ENCODE data around the gene BEST1.
A peak's percentile ranks its signal among the peaks of the same experiment; 100 is the strongest.
"Not testable (repeated sequence)": the region's sequence is repeated elsewhere in the genome, so short reads cannot be mapped to it uniquely, and the experiment has no call there.

Gene BEST1

DNA sequence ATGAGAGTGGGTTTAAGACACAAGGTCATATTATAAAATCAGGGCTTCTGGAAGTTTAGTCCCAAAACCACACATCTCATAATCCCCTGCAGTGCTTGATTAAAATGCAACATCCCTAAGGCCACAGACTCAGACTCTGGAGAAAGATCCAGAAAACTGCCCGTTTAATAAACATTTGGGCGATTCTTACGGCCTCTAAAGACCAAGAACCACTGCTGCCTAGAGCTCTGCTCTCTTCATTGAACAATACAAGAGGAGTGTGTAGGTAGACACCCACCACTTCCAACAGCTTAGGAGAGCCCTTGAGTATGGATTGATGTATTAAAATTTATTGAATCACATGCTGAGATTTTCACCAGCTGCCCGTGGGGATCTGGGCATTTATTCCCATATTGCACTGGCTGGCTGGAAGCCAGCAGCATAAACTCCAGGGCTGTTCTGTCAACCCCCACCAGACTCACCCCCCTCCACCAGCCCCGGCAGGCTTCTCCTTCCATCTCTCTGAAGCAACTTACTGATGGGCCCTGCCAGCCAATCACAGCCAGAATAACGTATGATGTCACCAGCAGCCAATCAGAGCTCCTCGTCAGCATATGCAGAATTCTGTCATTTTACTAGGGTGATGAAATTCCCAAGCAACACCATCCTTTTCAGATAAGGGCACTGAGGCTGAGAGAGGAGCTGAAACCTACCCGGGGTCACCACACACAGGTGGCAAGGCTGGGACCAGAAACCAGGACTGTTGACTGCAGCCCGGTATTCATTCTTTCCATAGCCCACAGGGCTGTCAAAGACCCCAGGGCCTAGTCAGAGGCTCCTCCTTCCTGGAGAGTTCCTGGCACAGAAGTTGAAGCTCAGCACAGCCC lies 749 bp upstream of the BEST1 start:
- DNase-seq, result peak; percentile 74

DNA sequence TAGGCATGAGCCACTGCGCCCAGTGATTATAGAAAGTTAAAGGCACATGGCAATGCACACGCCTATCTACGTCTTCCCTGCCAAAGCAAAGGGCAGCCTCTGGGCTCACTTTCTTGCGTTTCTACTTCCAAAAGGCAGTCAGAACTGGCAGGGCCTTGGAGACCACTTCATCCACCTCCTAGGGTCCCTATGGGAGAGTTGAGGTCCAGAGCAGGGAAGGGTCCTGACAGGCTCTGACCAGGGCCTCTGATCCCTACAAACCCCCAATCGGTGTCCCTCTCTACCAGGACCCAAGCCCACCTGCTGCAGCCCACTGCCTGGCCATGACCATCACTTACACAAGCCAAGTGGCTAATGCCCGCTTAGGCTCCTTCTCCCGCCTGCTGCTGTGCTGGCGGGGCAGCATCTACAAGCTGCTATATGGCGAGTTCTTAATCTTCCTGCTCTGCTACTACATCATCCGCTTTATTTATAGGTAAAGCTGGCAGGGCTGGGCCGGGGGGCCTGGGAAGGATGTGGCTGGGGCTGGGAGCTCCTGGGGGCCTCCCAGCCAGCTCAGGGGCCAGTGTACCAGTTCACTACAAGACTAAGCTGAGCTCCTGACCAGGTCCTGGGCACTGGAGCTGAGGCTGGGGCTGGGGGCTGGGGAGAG lies 1.5 kb downstream of the BEST1 start:
- DNase-seq, result no peak

DNA sequence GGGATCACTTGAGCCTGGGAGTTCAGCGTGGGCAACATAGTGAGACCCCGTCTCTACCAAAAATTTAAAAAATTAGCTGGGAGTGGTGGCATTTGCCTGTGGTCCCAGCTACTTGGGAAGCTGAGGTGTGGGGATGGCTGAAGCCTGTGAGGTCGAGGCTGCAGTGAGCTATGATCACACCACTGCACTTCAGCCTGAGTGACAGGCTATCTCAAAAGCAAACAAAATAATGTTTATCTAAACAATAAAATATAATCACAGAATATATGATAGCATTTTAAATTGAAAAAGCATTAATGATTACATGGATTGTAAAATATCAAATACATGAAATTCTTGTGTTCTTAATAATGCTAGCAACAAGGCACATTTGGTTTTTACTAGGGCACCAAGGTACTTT lies 2.7 kb downstream of the BEST1 start:
- no peak for DNase-seq

DNA sequence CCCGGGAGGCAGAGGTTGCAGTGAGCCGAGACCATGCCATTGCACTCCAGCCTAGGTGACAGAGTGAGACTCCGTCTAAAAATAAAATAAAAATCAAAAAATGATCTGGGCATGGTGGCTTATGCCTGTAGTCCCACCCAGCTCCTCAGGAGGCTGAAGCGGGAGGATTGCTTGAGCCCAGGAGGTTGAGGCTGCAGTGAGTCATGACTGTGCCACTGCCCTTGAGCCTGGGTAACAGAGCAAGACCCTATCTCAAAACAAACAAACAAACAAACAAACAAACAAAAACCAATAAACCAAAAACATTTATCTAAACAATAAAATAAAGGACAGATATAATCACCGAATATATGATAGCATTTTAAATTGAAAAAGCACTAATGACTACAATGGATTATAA lies 3.5 kb downstream of the BEST1 start:
- not testable (repeated sequence) for DNase-seq

DNA sequence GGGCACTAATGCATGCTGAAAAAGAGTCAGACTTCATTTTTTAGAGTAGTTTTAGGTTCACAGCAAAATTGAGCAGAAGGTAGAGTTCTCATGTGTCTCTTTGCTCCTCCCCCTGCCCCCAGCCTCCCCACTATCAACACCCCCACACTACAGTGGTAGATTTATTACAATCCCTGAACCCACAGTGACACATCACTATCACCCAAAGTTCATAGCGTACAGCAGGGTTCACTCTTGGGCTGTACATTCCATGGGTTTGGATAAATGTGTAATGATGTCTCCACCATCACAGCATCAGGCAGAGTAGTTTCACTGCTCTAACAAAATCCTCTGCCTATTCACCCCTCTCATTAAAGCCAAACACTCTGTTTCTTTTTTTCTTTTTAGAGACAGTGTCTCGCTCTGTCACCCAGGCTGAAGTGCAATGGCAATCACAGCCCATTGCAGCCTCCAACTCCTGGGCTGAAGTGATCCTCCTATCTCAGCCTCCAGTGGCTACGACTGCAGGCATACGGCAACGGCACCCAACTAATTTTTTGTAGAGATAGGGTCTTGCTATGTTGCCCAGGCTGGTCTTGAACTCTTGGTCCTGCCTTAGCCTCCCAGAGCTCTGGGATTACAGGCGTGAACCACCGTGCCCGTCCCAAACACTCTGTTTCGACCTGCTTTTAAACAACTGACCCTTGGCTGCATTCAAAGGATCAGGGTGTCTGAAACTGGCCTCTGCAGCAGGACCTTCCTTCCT lies 4.1 kb downstream of the BEST1 start:
- DNase-seq, result no peak

DNA sequence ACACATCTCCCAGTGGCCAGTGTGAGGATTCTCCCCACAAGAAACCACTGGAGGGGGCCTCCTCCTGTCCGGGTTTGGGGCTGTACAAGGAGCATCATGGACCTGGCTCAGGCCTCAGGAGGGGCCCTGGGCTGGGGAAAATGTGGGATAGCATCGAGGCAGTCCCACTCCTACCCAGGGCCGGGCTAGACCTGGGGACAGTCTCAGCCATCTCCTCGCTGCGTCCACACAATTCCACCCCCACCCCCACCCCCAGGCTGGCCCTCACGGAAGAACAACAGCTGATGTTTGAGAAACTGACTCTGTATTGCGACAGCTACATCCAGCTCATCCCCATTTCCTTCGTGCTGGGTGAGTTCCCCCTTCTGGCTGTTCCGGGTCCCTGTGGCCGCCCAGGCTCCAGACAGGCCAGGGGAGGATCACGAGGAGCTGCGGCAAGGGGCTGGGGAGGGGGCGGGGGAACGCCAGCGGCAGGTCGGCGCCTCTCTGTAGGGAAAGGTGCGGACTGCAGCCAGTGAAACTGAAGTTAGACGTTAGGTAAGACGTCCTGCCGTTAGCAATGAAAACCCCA lies 4.8 kb downstream of the BEST1 start:
- DNase-seq, result peak; percentile 49

DNA sequence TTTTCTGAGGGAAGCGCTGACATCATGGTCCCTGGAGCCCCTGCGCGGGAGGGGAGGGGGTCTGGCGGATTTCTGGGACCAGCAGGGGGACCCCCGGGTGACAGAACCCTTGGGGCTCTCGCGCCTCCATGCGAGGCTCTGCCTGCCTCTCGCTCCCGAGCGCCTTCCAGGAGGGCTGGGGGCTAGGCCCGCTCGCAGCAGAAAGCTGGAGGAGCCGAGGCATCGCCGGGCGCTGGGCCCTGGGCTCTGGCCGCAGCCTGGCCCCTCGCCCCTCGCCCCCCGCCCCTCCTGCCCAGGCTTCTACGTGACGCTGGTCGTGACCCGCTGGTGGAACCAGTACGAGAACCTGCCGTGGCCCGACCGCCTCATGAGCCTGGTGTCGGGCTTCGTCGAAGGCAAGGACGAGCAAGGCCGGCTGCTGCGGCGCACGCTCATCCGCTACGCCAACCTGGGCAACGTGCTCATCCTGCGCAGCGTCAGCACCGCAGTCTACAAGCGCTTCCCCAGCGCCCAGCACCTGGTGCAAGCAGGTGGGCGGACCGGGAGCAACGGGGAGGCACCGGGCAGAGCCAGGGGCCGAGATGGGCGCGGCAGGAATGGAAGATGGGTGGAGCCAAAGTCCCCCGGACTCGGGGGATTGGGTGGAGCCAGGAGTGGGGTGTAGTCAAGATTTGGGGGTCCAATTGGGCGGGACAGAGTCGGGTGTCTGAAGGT lies 5.4 kb downstream of the BEST1 start:
- peak; percentile 80 for DNase-seq

DNA sequence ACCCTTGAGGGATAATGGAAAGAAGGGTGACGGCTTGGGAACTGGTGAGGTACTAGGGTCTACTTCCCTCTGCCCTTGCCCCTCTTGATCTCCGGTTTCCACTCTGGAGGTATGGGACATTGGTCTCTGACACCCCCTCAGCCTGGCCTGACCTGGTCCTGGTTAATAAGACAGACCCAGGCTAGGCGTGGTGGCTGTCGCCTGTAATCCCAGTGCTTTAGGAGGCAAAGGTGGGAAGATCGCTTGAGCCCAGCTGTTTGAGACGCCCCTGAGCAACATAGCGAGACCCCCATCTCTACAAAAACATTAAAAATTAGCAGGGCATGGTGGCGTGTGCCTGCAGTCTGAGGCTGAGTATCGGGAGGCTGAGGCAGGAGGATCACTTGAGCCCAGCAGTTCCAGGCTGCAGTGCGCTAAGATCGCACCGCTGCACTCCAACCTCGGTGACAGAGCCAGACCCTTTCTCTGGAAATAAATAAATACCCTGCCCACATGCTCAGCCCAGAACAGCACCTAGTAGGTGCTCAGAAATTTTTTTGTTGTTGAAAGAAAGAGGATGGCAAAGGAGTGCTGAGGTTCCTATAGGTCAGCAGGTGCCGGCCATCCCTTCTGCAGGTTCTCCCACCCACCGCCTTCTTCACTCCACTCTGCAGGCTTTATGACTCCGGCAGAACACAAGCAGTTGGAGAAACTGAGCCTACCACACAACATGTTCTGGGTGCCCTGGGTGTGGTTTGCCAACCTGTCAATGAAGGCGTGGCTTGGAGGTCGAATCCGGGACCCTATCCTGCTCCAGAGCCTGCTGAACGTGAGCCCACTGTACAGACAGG lies 6.3 kb downstream of the BEST1 start:
- DNase-seq, result no peak

DNA sequence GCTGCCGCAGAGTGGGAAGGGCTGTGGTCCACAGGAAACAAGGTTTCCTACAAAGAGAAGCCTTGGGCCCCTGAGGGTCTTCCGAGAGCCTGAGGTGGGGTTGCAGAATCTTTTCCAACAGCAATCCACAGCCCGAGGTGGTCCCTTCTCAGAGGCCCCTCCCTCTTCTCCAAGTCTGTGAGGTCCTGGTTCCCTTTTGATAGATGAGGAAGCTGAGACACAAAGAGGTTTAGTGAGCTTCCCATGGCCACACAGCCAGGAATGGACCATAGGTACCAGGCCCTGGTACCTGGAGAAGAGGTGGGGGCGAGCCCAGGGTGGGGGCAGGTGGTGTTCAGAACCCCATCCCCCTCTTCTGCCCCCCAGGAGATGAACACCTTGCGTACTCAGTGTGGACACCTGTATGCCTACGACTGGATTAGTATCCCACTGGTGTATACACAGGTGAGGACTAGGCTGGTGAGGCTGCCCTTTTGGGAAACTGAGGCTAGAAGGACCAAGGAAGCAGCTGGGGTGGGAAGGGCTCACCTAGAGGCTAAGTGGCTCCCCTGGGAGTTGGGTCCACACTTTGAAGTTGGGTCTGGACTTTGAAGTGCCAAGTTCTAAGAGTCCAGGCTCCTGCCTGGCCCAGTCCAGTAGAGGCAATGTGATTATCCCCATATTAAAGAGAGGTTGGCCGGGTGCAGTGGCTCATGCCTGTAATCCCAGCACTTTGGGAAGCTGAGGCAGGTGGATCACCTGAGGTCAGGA lies 7.0 kb downstream of the BEST1 start:
- no peak for DNase-seq

DNA sequence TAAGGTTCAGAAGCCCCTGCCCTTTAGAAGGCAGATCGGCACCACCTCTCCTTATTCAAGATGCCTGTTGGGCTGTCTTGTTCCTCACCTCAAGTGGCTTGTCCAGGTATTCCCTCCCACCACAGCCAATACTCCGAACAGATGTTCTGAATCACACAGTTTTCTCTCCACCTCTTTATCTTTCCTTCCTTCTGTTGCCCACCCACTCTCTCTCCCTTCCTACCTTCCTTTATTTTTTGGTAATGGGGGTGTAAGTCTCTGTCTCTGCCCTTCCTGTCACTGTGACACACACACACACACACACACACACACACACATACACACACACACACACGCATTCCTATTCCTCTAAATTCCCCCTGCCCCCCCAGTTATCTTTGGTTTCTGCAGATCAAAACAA lies 8.4 kb downstream of the BEST1 start:
- DNase-seq, result no peak

DNA sequence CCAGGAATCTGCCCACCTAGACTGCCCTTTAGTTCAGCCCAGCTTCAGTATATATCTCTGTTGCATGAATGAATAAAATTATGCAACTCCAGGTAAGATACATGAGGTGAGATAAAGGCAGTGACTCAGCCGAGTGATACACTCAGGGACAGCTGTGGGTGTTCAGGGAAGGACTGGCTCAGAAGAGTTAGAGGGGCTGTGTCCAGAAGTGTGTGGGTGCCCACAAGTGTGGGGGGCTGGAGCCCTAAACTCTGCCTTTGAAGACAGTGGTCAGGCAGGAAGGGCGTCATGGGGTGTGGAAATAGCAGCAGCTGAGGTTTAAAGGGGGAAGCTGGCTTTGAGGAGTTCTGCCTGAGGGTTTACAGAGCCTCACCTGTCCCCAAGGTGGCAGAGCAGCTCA lies 9.0 kb downstream of the BEST1 start:
- DNase-seq, result no peak

DNA sequence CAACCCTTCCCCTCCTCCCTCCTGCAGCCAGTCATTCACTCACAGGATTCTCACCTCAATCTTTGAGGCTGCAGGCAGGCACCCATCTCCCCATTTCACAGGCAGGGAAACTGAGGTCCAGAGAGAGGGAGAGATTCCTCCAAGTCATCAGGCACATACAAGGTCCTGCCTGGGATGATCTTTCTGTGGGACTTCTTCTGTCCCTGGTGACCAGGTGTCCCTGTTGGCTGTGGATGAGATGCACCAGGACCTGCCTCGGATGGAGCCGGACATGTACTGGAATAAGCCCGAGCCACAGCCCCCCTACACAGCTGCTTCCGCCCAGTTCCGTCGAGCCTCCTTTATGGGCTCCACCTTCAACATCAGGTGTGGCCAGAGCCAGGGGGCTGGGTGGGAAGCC lies 9.5 kb downstream of the BEST1 start:
- DNase-seq, result no peak

DNA sequence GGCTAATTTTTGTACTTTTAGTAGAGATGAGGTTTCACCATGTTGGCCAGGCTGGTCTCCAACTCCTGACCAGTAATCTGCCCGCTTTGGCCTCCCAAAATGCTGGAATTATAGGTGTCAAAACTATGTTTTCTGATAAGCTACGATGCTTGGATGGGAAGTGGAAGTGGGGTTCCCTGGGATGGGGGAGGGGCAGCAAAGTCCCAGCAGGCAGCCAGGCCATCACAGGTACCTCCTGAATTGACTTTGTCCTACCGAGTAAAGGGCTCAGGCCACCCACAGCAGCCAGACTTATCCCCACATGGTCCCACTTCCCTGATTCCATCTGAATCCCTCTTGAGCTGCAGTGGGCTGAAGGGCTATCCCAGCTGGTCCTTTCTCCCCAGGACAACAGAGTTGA lies 10.4 kb downstream of the BEST1 start:
- no peak for DNase-seq

DNA sequence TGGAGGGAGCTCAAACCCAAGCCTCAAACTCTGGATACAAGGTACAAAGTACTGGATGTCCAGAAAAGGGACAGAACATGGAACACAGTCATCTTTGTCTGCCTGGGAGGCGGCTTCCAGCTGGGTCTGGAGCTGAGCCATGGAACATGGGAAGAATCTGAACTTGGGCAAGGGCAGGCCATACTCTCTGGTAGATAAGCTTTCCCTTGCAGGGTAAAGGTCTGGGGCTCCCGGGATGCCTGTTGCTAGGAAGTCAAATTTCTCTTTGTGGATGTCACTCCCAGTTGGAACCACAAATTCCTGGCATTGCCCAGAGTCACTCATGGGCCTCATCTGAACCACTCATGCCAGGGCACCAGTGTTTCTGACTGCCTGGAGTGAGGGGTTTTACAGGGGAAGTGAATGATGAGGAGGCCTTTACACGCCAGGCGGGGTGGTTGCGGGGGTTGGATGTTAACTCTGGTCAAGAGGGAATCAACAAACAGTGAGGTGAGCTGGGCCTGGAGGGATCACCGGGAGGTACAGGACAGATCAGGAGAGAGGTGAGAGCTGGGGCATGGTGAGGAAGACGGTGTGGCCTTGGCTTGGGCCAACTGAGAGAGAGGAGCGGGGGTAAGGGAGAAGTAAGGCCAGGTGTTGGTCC lies 11.5 kb downstream of the BEST1 start:
- no peak for DNase-seq

DNA sequence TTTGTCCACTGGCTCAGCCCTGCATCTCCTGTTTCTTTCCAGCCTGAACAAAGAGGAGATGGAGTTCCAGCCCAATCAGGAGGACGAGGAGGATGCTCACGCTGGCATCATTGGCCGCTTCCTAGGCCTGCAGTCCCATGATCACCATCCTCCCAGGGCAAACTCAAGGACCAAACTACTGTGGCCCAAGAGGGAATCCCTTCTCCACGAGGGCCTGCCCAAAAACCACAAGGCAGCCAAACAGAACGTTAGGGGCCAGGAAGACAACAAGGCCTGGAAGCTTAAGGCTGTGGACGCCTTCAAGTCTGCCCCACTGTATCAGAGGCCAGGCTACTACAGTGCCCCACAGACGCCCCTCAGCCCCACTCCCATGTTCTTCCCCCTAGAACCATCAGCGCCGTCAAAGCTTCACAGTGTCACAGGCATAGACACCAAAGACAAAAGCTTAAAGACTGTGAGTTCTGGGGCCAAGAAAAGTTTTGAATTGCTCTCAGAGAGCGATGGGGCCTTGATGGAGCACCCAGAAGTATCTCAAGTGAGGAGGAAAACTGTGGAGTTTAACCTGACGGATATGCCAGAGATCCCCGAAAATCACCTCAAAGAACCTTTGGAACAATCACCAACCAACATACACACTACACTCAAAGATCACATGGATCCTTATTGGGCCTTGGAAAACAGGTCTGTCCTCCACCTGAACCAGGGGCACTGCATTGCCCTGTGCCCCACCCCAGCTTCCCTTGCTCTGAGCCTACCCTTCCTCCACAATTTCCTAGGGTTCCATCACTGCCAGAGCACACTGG lies 12.3 kb downstream of the BEST1 start:
- DNase-seq, result no peak

DNA sequence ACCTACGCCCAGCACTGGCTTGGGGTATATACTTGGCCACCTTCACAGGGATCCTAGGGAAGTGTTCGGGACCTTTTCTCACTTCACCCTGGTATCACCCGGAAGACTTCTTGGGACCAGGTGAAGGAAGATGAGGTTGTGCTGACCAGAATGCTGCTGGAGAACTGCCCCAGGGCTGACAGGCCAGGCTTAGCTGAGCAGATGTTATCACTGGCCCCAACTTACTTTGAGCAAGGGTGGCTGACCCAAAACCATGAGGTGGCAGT lies 12.8 kb downstream of the BEST1 start:
- no peak for DNase-seq

DNA sequence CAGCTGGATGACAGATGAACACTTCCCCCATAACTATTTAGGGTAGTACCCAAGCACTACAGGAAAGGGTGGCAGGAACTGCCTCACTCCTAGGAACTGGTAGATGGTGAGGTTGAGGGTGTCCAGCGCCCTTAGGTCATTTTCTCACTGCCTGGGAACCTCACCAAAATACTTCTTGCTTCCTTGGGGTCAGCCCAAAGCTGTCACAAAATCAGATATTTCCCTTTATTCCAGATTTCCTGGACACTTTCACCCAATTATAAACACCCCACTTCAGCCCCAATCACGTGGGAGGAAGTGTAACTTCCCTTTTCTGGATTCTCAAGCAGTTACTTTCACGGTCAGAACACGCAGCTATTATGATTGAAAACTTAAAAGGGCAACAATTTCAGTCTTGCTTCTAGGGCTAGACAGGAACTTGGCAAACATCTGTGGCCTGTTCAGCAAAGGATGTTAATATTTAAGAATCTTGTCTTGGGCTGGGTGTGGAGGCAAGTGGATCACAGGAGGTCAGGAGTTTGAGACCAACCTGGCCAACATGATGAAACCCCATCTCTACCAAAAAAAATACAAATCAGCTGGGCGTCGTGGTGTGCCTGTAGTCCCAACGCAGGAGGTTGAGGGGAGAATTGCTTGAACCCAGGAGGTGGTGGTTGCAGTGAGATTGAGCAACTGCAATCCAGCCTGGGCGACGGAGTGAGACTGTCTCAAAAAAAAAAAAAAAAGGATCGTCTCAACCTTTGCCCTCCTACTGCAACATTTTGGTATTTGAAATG lies 13.3 kb downstream of the BEST1 start:
- DNase-seq, result no peak

DNA sequence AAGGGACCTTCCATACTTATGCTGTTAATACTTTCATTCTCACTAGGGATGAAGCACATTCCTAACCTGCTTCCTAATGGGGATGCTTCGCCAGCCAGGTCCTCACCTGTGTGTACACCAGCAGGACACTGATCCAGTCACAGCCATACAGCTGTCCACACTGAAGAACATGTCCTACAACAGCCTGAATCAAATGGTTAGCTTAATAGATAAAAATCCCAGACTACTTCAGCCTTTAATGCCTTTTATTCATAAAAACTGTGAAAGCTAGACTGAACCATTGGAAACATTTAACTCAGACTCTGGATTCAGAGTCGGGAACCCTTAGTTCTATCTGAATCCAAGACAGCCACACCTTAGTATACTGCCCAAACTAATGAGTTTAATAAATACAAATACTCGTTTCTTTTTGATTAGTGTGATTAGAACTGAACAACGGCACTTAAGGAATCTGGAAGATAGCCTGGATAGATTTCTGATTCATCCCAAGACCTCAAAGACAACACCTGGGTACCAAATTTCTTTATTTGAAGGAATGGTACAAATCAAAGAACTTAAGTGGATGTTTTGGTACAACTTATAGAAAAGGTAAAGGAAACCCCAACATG lies 14.0 kb downstream of the BEST1 start:
- DNase-seq, result no peak
